HG03045 (cell line): ENCODE measurements around the gene LYSET.
"Not testable (repeated sequence)": the region's sequence is repeated elsewhere in the genome, so short reads cannot be mapped to it uniquely, and the experiment has no call there.

ENCODE experiments used
- ATAC-seq: cut with Tn5 transposase; IDR thresholded peaks from one replicate; pipeline ENCODE4 v1.9.1; 2021; ENCODE audit warnings: mild to moderate bottlenecking, moderate library complexity; ENCODE audit not compliant: unreplicated experiment

Gene LYSET

GRCh38 chr14:93184391-93185348 lies at the start of gene LYSET, which contains the start of gene MOAP1:
TSS of gene LYSET (plus strand) at chr14:93185317. CDS start at chr14:93185406, 89 bp downstream.
TSS of gene MOAP1 (minus strand) at chr14:93184897. CDS start at chr14:93184242, 655 bp downstream.
- ATAC-seq, result peak; percentile 88

DNA sequence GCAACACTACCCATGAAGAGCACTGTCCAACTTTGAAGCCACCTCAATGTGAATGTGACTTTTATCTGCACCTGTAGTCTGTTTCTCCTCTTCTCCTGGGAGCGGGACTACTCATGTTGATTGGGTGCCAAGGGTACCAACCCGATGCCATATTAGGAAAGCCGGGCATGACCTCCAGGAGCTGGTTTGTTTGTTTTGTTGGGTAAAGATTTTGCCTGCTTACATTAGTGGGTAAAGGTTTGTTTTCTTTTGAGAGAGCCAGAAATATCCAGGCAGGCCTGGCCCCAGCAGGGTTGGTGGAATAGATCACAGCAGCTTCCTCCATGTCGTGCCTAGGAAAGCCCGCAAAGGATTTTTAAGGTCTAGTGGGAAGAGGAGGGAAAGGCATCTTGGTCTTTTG lies 49.7 kb upstream of the LYSET start:
- no peak for ATAC-seq

GRCh38 chr14:93136009-93136408 lies 49.1 kb upstream of the LYSET start:
- no peak for ATAC-seq

- ATAC-seq, result not testable (repeated sequence)
Observed at GRCh38 chr14:93136508-93136907, 48.6 kb upstream of the LYSET start.

GRCh38 chr14:93137864-93138263 lies 47.3 kb upstream of the LYSET start:
- no peak for ATAC-seq

DNA sequence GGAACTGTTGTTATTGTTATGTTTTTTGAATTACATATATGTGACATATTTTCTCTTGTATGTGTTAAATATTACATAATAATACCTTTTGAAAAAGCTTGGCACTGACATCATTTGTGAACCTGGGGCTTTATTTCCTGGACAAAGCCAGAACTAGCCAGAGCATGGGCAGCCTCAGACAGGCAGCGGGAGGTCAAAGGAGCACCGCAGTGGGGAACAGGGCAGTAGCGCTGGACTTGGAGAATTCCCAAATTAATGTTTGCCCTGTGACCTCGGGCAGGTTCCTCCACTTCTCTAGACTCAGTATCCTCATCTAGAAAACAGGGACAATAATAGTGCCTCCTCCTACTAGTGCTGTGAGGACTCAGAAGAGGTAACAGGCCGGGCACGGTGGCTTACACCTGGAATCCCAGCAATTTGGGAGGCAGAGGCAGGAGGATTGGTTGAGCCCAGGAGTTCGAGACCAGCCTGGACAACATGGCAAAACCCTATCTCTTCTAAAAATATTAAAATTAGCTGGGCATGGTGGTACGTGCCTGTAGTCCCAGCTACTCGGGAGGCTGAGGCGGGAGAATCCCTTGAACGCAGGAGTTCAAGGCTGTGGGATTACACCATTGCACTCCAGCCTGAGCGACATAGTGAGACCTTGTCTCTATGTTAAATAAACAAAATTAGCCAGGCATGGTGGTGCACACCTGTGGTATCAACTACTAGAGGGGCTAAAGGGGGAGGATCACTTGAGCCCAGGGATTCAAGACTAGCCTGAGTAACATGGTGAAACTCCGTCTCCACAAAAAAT lies 42.1 kb upstream of the LYSET start:
- no peak for ATAC-seq

GRCh38 chr14:93146119-93146518 lies 39.0 kb upstream of the LYSET start:
- ATAC-seq, result no peak

DNA sequence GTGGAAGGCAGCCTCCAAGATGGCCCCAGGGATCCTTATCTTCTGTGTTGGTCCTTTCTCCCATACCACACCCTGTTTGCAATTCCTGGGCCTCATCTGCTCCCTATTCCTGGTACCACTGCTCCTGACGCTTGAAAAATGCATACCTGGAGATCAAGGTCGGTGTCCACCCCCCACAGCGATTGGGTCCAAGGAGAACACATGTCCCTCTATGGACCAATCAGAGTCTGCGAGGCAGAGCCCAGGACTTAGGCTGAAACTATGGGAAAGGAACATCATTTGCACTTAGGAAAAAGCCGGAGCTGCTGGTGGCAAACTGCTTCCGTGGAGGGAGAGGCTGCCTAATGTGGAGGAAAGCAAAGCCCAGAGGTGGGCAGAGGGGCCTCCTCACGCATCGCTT lies 36.1 kb upstream of the LYSET start:
- no peak for ATAC-seq

DNA sequence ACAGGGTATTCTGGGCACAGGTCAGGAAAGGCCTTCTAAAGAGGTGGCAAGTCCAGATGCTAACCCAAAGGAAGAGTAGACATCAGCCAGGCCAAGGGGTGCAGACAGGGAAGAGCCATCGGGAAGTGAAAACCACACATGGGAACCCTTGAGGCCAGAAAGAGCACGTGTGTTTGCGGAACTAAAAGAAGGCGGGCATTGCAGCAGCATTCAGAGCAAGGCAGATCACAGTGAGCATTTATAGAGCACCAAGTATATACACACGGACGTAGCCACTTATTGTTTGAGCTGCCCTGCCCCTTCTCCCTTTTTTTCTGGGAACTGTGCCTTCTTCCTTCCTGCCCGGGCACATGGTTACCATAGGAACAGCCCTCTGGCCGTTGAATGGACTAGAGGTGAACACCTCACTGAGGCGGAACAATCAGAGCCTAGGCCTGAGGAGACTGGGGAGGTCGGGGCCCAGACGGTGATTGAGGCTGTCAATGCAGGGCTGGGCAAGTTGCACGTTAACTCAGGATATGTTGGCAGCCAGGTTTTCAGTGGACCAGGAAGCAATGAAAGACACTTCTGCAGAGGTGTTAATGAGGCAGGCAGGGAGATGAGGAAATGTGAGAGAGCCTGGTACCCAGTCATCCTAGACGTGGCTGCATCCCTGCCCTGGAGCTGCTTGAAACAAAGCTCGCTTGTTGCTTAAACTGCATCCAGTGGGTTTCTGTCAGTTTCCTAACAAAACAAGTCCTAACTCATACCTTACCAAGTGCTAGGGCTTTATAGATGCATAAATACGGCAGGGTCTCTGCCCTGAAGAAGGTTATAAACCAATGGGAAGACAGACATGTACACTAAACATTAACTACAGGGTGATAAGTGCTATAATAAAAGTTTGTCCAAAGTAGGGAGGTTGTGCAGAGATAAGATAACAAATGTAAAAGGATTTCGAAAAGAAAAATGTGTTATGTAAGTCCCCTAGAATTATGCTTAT lies 34.6 kb upstream of the LYSET start:
- no peak for ATAC-seq

- no peak for ATAC-seq
Observed at GRCh38 chr14:93153121-93153520, 32.0 kb upstream of the LYSET start.

GRCh38 chr14:93155667-93156066 lies 29.4 kb upstream of the LYSET start:
- no peak for ATAC-seq

DNA sequence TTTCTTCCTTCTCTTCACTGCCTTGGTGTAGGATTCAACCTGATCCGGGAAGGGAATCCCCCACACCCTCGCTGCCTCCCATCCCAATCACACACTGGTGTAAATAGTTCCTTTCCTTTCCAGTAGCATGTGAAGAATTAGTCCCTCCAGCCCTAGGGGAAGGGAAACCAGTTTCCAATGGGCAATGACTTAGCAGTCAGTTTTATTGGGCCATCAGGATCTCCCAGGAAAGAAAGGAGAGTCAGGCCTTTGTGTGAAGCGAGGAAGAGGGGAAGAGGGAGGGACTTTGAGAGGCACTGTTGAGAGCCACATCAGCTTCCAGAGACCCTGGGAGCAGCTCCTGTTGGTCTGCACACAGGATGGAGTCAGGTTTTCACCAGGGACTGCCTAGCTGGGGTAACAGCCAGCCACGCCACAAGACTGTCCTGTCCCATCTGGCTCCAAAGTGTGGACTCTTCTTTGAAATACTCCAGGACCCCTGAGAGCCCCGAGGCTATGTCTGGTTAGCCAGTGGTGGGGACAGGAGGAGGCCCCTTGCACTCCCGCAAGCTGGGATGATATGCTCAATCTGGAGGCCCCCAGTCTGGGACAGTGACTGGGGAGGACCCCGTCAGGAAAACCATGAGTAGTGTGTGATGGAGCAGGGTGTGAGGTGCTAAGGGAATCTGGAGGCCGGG lies 28.3 kb upstream of the LYSET start:
- no peak for ATAC-seq

- ATAC-seq, result not testable (repeated sequence)
Observed at GRCh38 chr14:93158349-93158748, 26.8 kb upstream of the LYSET start.

- ATAC-seq, result not testable (repeated sequence)
Observed at GRCh38 chr14:93159625-93160352, 25.3 kb upstream of the LYSET start.

GRCh38 chr14:93160353-93160801 lies 24.7 kb upstream of the LYSET start:
- no peak for ATAC-seq

DNA sequence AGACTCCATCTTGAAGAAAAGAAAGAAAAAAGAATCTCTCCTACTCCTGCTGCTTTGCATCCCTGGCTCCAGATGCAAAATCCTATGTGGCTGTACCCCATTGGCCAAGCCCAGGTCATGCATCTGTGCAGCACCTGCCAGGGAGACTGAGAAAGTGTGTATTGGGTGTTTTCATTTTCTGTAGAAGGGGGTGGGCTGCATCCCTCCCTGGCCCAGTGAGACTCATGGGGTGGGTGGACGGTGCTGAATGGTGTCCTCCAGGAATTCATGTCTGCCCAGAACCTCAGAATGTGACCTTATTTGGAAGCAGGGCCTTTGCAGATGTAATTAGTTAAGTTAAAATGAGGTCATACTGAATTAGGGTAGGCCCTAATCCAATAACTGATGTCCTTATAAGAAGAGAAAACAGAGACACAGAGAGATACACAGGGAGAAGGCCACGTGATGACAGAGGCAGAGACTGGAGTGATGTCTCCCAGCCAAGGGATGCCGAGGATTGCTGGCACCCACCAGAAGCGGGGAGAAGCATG lies 23.6 kb upstream of the LYSET start:
- no peak for ATAC-seq

GRCh38 chr14:93163564-93163963 lies 21.6 kb upstream of the LYSET start:
- ATAC-seq, result no peak

DNA sequence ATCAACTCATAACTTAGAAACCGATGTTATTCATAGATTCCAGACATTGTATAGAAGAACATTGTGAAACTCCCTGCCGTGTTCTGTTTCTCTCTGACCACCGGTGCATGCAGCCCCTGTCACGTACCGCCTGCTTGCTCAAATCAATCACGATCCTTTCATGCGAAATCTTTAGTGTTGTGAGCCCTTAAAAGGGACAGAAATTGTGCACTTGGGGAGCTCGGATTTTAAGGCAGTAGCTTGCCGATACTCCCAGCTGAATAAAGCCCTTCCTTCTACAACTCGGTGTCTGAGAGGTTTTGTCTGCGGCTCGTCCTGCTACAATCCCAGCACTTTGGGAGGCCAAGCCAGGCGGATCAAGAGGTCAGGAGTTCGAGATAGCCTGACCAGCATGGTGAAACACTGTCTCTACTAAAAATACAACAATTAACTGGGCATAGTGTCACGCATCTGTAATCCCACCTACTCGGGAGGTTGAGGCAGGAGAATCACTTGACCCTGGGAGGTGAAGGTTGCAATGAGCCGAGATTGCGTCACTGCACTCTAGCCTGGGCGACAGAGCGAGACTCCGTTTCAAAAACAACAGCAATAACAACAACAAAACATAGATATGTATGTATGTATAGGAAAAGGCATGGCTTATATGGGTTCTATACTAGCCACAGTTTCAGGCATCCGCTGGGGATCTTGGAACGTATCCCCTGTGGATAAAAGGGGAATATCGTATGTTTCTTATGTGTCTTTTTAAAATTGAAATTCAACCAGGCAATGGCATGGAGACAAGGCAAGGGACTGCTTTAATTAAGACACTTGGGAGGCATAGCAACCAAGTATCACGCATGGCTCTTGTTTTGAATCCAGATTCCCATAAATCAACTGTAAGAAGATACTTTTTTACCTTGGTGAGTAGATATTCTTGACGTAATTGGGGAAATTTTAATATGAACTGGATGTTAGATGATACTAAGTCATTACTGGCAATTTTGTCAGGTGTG lies 19.5 kb upstream of the LYSET start:
- ATAC-seq, result not testable (repeated sequence)
